ENCODE results near the gene RAB28. TPM values are rescaled to one million over a fixed set of nuclear protein-coding genes. Genes with fewer than 3 reads are reported as not detected.

Gene RAB28
- total RNA-seq, 1 experiment from 2014 or later, result 12.1 TPM

DNA sequence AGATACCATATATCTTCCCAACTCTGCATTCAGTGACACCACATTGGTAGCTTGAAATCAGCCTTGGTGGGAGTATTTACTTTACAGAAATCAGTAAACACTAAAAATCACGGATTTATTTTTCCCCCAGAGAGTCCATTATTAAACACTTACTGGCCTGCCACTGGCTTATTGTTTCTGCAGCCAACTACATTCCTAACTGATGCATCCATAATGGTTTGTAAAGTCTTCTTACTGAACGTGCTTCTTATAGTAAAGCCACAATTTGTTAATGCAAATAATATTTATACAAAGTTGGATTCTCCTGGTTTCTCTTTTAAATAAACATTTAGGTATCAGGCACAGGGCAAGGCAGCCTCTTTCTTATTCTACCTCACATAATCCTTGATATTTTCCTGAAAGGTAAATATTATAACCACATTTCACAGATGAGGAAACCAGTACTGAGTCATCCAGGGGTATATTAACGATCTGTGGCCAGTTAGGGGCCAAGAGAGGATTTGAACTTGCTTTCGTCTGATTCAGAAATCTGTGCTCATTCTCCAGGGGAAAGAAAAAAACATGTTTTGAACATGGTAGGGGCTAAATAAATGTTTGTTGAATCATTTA is 136.5 kb downstream of the RAB28 start (continued):
- no peak for TF ChIP-seq SIN3A (IDR thresholded peaks at IDR 0.05; ENCODE audit: low read depth)
- no peak for TF ChIP-seq CBX3 (IDR thresholded peaks at IDR 0.05; ENCODE audit: low read depth)
- TF ChIP-seq JUND (IDR thresholded peaks at IDR 0.05), result no peak
- no peak for TF ChIP-seq TCF7L2 (IDR thresholded peaks at IDR 0.05; ENCODE audit: borderline replicate concordance, extremely low read depth, insufficient read depth, insufficient read length)

DNA sequence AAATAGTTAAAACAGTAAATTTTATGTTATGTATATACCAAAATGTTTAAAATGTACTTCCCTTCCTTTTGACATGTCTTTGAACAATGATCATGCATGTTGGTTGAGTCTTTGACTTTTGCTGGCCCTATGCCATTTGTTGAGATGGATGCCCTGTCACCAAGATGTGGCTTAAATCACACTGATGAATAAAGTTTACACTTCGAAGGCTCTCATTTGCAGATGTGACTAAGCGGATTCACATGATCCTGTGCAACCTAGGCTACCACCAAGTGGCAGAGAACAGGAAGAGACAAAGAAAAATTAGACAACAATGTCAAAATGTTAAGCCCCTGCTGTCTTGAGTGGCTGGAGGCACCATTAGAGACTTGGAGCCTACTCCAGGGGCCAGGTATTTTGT is 139.9 kb downstream of the RAB28 start:
- no peaks in the 10 kb centered on the region for H4K20me1 ChIP-seq (ENCODE audit: insufficient read depth)
- TF ChIP-seq, protein P1, sequence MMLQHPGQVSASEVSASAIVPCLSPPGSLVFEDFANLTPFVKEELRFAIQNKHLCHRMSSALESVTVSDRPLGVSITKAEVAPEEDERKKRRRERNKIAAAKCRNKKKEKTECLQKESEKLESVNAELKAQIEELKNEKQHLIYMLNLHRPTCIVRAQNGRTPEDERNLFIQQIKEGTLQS (IDR thresholded peaks at IDR 0.05), result no peak
- TF ChIP-seq POLR2A (IDR thresholded peaks at IDR 0.05; ENCODE audit: borderline replicate concordance, extremely low read depth, insufficient read depth, insufficient read length), result no peak
- TF ChIP-seq YY1 (IDR thresholded peaks at IDR 0.05; ENCODE audit: extremely low read depth, insufficient replicate concordance, low read depth, low read length), result no peak
- TF ChIP-seq ELF1 (IDR thresholded peaks at IDR 0.05; ENCODE audit: borderline replicate concordance, low read depth), result no peak
- TF ChIP-seq POLR2AphosphoS5 (IDR thresholded peaks at IDR 0.05; ENCODE audit: low read depth, low read length), result no peak
- TF ChIP-seq TCF7L2 (IDR thresholded peaks at IDR 0.05; ENCODE audit: borderline replicate concordance, extremely low read depth, insufficient read depth, insufficient read length), result no peak
- no peak for TF ChIP-seq ZFX (IDR thresholded peaks at IDR 0.05)
- no peak for TF ChIP-seq JUND (IDR thresholded peaks at IDR 0.05)
- no peak for TF ChIP-seq SP1 (IDR thresholded peaks at IDR 0.05; ENCODE audit: low read depth)
- TF ChIP-seq EGR1 (IDR thresholded peaks at IDR 0.05; ENCODE audit: low read depth), result no peak
- TF ChIP-seq, protein P2, sequence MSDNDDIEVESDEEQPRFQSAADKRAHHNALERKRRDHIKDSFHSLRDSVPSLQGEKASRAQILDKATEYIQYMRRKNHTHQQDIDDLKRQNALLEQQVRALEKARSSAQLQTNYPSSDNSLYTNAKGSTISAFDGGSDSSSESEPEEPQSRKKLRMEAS (IDR thresholded peaks at IDR 0.05), result no peak
- TF ChIP-seq, protein P3, sequence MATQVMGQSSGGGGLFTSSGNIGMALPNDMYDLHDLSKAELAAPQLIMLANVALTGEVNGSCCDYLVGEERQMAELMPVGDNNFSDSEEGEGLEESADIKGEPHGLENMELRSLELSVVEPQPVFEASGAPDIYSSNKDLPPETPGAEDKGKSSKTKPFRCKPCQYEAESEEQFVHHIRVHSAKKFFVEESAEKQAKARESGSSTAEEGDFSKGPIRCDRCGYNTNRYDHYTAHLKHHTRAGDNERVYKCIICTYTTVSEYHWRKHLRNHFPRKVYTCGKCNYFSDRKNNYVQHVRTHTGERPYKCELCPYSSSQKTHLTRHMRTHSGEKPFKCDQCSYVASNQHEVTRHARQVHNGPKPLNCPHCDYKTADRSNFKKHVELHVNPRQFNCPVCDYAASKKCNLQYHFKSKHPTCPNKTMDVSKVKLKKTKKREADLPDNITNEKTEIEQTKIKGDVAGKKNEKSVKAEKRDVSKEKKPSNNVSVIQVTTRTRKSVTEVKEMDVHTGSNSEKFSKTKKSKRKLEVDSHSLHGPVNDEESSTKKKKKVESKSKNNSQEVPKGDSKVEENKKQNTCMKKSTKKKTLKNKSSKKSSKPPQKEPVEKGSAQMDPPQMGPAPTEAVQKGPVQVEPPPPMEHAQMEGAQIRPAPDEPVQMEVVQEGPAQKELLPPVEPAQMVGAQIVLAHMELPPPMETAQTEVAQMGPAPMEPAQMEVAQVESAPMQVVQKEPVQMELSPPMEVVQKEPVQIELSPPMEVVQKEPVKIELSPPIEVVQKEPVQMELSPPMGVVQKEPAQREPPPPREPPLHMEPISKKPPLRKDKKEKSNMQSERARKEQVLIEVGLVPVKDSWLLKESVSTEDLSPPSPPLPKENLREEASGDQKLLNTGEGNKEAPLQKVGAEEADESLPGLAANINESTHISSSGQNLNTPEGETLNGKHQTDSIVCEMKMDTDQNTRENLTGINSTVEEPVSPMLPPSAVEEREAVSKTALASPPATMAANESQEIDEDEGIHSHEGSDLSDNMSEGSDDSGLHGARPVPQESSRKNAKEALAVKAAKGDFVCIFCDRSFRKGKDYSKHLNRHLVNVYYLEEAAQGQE (IDR thresholded peaks at IDR 0.05; ENCODE audit: low read depth), result no peak
- no peak for TF ChIP-seq SRF (IDR thresholded peaks at IDR 0.05; ENCODE audit: low read depth)
- TF ChIP-seq FOSL1 (IDR thresholded peaks at IDR 0.05; ENCODE audit: low read depth), result no peak
- TF ChIP-seq EZH2phosphoT487 (IDR thresholded peaks at IDR 0.05; ENCODE audit: borderline replicate concordance), result no peak
- TF ChIP-seq, protein P4, sequence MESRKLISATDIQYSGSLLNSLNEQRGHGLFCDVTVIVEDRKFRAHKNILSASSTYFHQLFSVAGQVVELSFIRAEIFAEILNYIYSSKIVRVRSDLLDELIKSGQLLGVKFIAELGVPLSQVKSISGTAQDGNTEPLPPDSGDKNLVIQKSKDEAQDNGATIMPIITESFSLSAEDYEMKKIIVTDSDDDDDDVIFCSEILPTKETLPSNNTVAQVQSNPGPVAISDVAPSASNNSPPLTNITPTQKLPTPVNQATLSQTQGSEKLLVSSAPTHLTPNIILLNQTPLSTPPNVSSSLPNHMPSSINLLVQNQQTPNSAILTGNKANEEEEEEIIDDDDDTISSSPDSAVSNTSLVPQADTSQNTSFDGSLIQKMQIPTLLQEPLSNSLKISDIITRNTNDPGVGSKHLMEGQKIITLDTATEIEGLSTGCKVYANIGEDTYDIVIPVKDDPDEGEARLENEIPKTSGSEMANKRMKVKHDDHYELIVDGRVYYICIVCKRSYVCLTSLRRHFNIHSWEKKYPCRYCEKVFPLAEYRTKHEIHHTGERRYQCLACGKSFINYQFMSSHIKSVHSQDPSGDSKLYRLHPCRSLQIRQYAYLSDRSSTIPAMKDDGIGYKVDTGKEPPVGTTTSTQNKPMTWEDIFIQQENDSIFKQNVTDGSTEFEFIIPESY (IDR thresholded peaks at IDR 0.05; ENCODE audit: extremely low read depth, insufficient replicate concordance, low read length), result no peak
- TF ChIP-seq SIN3A (IDR thresholded peaks at IDR 0.05; ENCODE audit: low read depth), result no peak
- no peak for TF ChIP-seq RAD21 (IDR thresholded peaks at IDR 0.05; ENCODE audit: low read depth)
- no peaks in the 10 kb centered on the region for H3K27me3 ChIP-seq (ENCODE audit: insufficient read depth, low read length)
- no peak overlapping the region for H3K27ac ChIP-seq (ENCODE audit: low read depth, low read length)
- RAD21 ChIA-PET (ENCODE audit: low non-redundant PET in 1 of 2, low total read pairs in 2 of 2, uncharacterized antibody in 2 of 2, unreplicated experiment in 2 of 2), result no interaction called here
- no peaks in the 10 kb centered on the region for H3K79me2 ChIP-seq (ENCODE audit: insufficient read depth, low read length)
- intact Hi-C loops (cut with micrococcal nuclease), result no loop called here
- no TSS peak for BruUV-seq (replicated peaks)
- DNase-seq (ENCODE audit: low read depth, low spot score) (no peak), ATAC-seq (no peak)
- H2AFZ ChIP-seq (ENCODE audit: low read depth, low read length, poor library complexity, severe bottlenecking), result no peak overlapping the region
- H3K9me3 ChIP-seq (ENCODE audit: control insufficient read depth in 1 of 2, insufficient read depth in 1 of 2, low read depth in 1 of 2, low read length in 2 of 2), result no peaks in the 10 kb centered on the region
- H3K36me3 ChIP-seq (ENCODE audit: control insufficient read depth in 1 of 2, insufficient read depth in 2 of 2, low read length in 2 of 2), result no peaks in the 10 kb centered on the region
- POLR2A ChIA-PET, result no interaction called here
- H3K4me2 ChIP-seq (ENCODE audit: low read length), result no peak overlapping the region
- H3K4me3 ChIP-seq (replicated peaks in 1 of 2; ENCODE audit: low read depth in 1 of 2, low read length in 2 of 2), result no peak overlapping the region
- no peaks in the 10 kb centered on the region for H3K9me2 ChIP-seq (ENCODE audit: insufficient read depth)
- CTCF ChIA-PET, result no interaction called here
- H3K9ac ChIP-seq (ENCODE audit: low read length), result no peak overlapping the region
- no peaks in the 10 kb centered on the region for H3K4me1 ChIP-seq (ENCODE audit: control insufficient read depth in 1 of 2, insufficient read depth in 2 of 2, low read length in 2 of 2)

Measured in HCT116 (cell line).